ENCODE data around the gene ZNF366. TPM values are rescaled to one million over a fixed set of nuclear protein-coding genes. Genes with fewer than 3 reads are reported as not detected.

The ZNF366 gene
- total RNA-seq, result not detected in 2 replicates

GRCh38 chr5:72507231-72507906, at the start of gene ZNF366:
ZNF366 (minus strand) TSS chr5:72507410; CDS start chr5:72461496, 45,914 bp downstream.

Other genes starting within 250 kb of the ZNF366 start
- 53.7 and 71.6 TPM in 2 replicates for gene MRPS27, start 187.2 kb downstream of the ZNF366 start, total RNA-seq
- 3.4 and 4.3 TPM in 2 replicates for gene PTCD2, start 187.0 kb downstream of the ZNF366 start, total RNA-seq